HUES64 (cell line): ENCODE measurements around the gene CD47.

ENCODE experiments used
- H3K27ac ChIP-seq: 2 replicates; pipeline ENCODE4 v1.7.0; 2013; ENCODE audit warnings: low read depth, low read length, inconsistent platforms
- H3K27me3 ChIP-seq: 2 replicates; pipeline ENCODE4 v1.6.1; 2013; ENCODE audit warnings: mild to moderate bottlenecking, low read length; ENCODE audit not compliant: insufficient read depth
- H3K36me3 ChIP-seq: 2 replicates; pipeline ENCODE4 v1.6.1; 2013; ENCODE audit warnings: mild to moderate bottlenecking, low read length; ENCODE audit not compliant: insufficient read depth
- H3K4me1 ChIP-seq: 2 replicates; pipeline ENCODE4 v1.6.1; 2013; ENCODE audit warnings: mild to moderate bottlenecking, low read length, moderate library complexity; ENCODE audit not compliant: insufficient read depth
- H3K4me3 ChIP-seq: 2 replicates; pipeline ENCODE4 v1.5.1; 2013; ENCODE audit warnings: mild to moderate bottlenecking, low read length, moderate library complexity
- H3K9ac ChIP-seq: 2 replicates; pipeline ENCODE4 v1.6.1; 2013; ENCODE audit warnings: mild to moderate bottlenecking, low read depth, low read length
- H3K9me3 ChIP-seq: 2 replicates; pipeline ENCODE4 v1.6.1; 2013; ENCODE audit warnings: low read depth, low read length; ENCODE audit not compliant: insufficient read depth
- WGBS: fragments of 150-250, 120-280 bp; methylation state at CpG from one replicate; pipeline ENCODE4 v1.1.7; 2013; ENCODE audit warnings: missing lambda C conversion rate; 5-methylcytosine and 5-hydroxymethylcytosine counted together

The CD47 gene

GRCh38 chr3:108126348-108126747 is 35.5 kb upstream of the CD47 start:
- 89% methylated on average over 1 of the region's 1 CpG for WGBS

GRCh38 chr3:108125550-108126071 is 34.8 kb upstream of the CD47 start:
- H3K27me3 ChIP-seq: no peaks in the 10 kb centered on the region
- no peak overlapping the region for H3K27ac ChIP-seq
- H3K4me3 ChIP-seq: no peak overlapping the region
- H3K4me1 ChIP-seq: no peaks in the 10 kb centered on the region
- H3K9ac ChIP-seq: no peak overlapping the region
- WGBS: 87% methylated on average over 6 of the region's 6 CpGs
- no peaks in the 10 kb centered on the region for H3K9me3 ChIP-seq
- H3K36me3 ChIP-seq: no peaks in the 10 kb centered on the region

More at GRCh38 chr3:108126348-108126747, 35.5 kb upstream of the CD47 start:
- Histone ChIP-seq H3K9me3 (no peaks in the 10 kb centered on the region), H3K4me3 (no peak overlapping the region), H3K27ac (no peak overlapping the region), H3K9ac (no peak overlapping the region), H3K27me3 (no peaks in the 10 kb centered on the region), H3K36me3 (no peaks in the 10 kb centered on the region), H3K4me1 (no peaks in the 10 kb centered on the region)

- H3K27ac ChIP-seq: no peak overlapping the region
- no peak overlapping the region for H3K9ac ChIP-seq
- H3K4me3 ChIP-seq: no peak overlapping the region
Measured at GRCh38 chr3:108125153-108125543, 34.3 kb upstream of the CD47 start.

GRCh38 chr3:108124337-108125152 is 33.7 kb upstream of the CD47 start:
- Histone ChIP-seq H3K9me3 (no peaks in the 10 kb centered on the region), H3K27me3 (no peaks in the 10 kb centered on the region), H3K4me3 (no peak overlapping the region), H3K4me1 (no peaks in the 10 kb centered on the region), H3K9ac (no peak overlapping the region), H3K36me3 (no peaks in the 10 kb centered on the region), H3K27ac (no peak overlapping the region)
- WGBS: 88% methylated on average over 9 of the region's 10 CpGs

More at GRCh38 chr3:108125153-108125543, 34.3 kb upstream of the CD47 start:
- Histone ChIP-seq H3K27me3 (no peaks in the 10 kb centered on the region), H3K4me1 (no peaks in the 10 kb centered on the region), H3K9me3 (no peaks in the 10 kb centered on the region), H3K36me3 (no peaks in the 10 kb centered on the region)
- WGBS: 93% methylated on average over 4 of the region's 4 CpGs

GRCh38 chr3:108123326-108123725 is 32.5 kb upstream of the CD47 start:
- H3K27me3 ChIP-seq: no peaks in the 10 kb centered on the region
- WGBS: 93% methylated on average over 3 of the region's 3 CpGs
- H3K27ac ChIP-seq: no peak overlapping the region
- H3K4me1 ChIP-seq: no peaks in the 10 kb centered on the region
- no peaks in the 10 kb centered on the region for H3K9me3 ChIP-seq
- H3K36me3 ChIP-seq: no peaks in the 10 kb centered on the region
- H3K4me3 ChIP-seq: no peak overlapping the region
- H3K9ac ChIP-seq: no peak overlapping the region

GRCh38 chr3:108122276-108122675 is 31.4 kb upstream of the CD47 start:
- H3K27me3 ChIP-seq: no peaks in the 10 kb centered on the region
- H3K36me3 ChIP-seq: no peaks in the 10 kb centered on the region
- no peaks in the 10 kb centered on the region for H3K9me3 ChIP-seq
- no peak overlapping the region for H3K27ac ChIP-seq
- 88% methylated on average over 3 of the region's 3 CpGs for WGBS
- H3K9ac ChIP-seq: no peak overlapping the region
- no peaks in the 10 kb centered on the region for H3K4me1 ChIP-seq
- H3K4me3 ChIP-seq: no peak overlapping the region

GRCh38 chr3:108119398-108120104 is 28.7 kb upstream of the CD47 start:
- Histone ChIP-seq H3K4me3 (no peak overlapping the region), H3K27me3 (no peaks in the 10 kb centered on the region), H3K4me1 (no peaks in the 10 kb centered on the region), H3K36me3 (no peaks in the 10 kb centered on the region), H3K9me3 (no peaks in the 10 kb centered on the region), H3K9ac (no peak overlapping the region), H3K27ac (no peak overlapping the region)
- 96% methylated on average over 3 of the region's 3 CpGs for WGBS

GRCh38 chr3:108118038-108118768 is 27.4 kb upstream of the CD47 start:
- no peaks in the 10 kb centered on the region for H3K27me3 ChIP-seq
- H3K9me3 ChIP-seq: no peaks in the 10 kb centered on the region
- no peaks in the 10 kb centered on the region for H3K36me3 ChIP-seq
- no peaks in the 10 kb centered on the region for H3K4me1 ChIP-seq
- H3K9ac ChIP-seq: no peak overlapping the region
- H3K27ac ChIP-seq: no peak overlapping the region
- H3K4me3 ChIP-seq: no peak overlapping the region
- 91% methylated on average over 6 of the region's 6 CpGs for WGBS

- Histone ChIP-seq H3K4me3 (no peak overlapping the region), H3K27me3 (no peaks in the 10 kb centered on the region), H3K36me3 (no peaks in the 10 kb centered on the region), H3K27ac (no peak overlapping the region), H3K9ac (no peak overlapping the region), H3K4me1 (no peaks in the 10 kb centered on the region), H3K9me3 (no peaks in the 10 kb centered on the region)
- 76% methylated on average over 5 of the region's 6 CpGs for WGBS
Measured at GRCh38 chr3:108117241-108117775, 26.5 kb upstream of the CD47 start.

- 82% methylated on average over 15 of the region's 16 CpGs for WGBS
- H3K27me3 ChIP-seq: no peaks in the 10 kb centered on the region
- no peak overlapping the region for H3K4me3 ChIP-seq
- H3K36me3 ChIP-seq: no peaks in the 10 kb centered on the region
- no peak overlapping the region for H3K9ac ChIP-seq
- H3K27ac ChIP-seq: no peak overlapping the region
- no peaks in the 10 kb centered on the region for H3K4me1 ChIP-seq
- no peaks in the 10 kb centered on the region for H3K9me3 ChIP-seq
Measured at GRCh38 chr3:108114423-108115065, 23.7 kb upstream of the CD47 start.
